ENCODE measurements around the gene CHGA. TPM values are rescaled to one million over a fixed set of nuclear protein-coding genes. Genes with fewer than 3 reads are reported as not detected.

CHGA gene
- total and polyA plus RNA-seq, 2 of the 13 experiments (the other 11 are each of a cell fraction or from before 2014, with no cell fraction given) = not detected

GRCh38 chr14:92922883-92923743 lies at the start of gene CHGA (continued):
- TF ChIP-seq ZHX1 (CRISPR knock-in tag; IDR thresholded peaks at IDR 0.05; ENCODE audit: low read depth) (peak; percentile 63; the same call in 1 of the 2 replicates), ELF1 (CRISPR knock-in tag; IDR thresholded peaks at IDR 0.05) (no peak), ZNF709 (CRISPR knock-in tag; IDR thresholded peaks at IDR 0.05) (peak; percentile 67; the same call in 1 of the 2 replicates), SRF (IDR thresholded peaks at IDR 0.05; ENCODE audit: low read depth, low read length) (no peak), DMAP1 (CRISPR knock-in tag; IDR thresholded peaks at IDR 0.05) (no peak), ZNF264 (CRISPR knock-in tag; IDR thresholded peaks at IDR 0.05) (peak; percentile 75; the same call in 1 of the 2 replicates), RXRB (CRISPR knock-in tag; IDR thresholded peaks at IDR 0.05; ENCODE audit: borderline replicate concordance) (peak; percentile 70), KDM5A (IDR thresholded peaks at IDR 0.05; ENCODE audit: borderline replicate concordance, low read length) (no peak), RBM22 (optimal IDR thresholded peaks at IDR 0.05; ENCODE audit: low read length) (no peak), ZKSCAN1 (IDR thresholded peaks at IDR 0.05; ENCODE audit: low read length) (no peak), ZNF350 (CRISPR knock-in tag; IDR thresholded peaks at IDR 0.05; ENCODE audit: borderline replicate concordance, low read depth) (no peak), NR2F1 (CRISPR knock-in tag; IDR thresholded peaks at IDR 0.05) (peak in 1 of 2 experiments; percentile 49; a peak in 1 of 4 replicates), RFXAP (CRISPR knock-in tag; IDR thresholded peaks at IDR 0.05; ENCODE audit: borderline replicate concordance) (peak; percentile 75; the same call in 1 of the 2 replicates), FOXK1 (CRISPR knock-in tag; IDR thresholded peaks at IDR 0.05; ENCODE audit: borderline replicate concordance, low read depth) (peak; percentile 79; the same call in 1 of the 2 replicates), BHLHE40 (IDR thresholded peaks at IDR 0.05; ENCODE audit: low read length) (no peak), CERS6 (CRISPR knock-in tag; IDR thresholded peaks at IDR 0.05) (0 out of 2 replicates have a peak, but pooled peaks have one; percentile 50), ZNF24 (IDR thresholded peaks at IDR 0.05) (no peak), XBP1 (CRISPR knock-in tag; IDR thresholded peaks at IDR 0.05) (peak; percentile 78; the same call in 1 of the 2 replicates), PAX8 (CRISPR knock-in tag; IDR thresholded peaks at IDR 0.05; ENCODE audit: borderline replicate concordance) (peak; percentile 76; the same call in 1 of the 2 replicates), STAT6 (CRISPR knock-in tag; IDR thresholded peaks at IDR 0.05; ENCODE audit: borderline replicate concordance) (no peak), TIGD3 (CRISPR knock-in tag; IDR thresholded peaks at IDR 0.05; ENCODE audit: borderline replicate concordance) (peak; percentile 75; the same call in 1 of the 2 replicates)
